ENCODE measurements around the gene LLPH.
A peak's percentile ranks its signal among the peaks of the same experiment; 100 is the strongest.
"Not testable (repeated sequence)": the region's sequence is repeated elsewhere in the genome, so short reads cannot be mapped to it uniquely, and the experiment has no call there.

The LLPH gene

DNA sequence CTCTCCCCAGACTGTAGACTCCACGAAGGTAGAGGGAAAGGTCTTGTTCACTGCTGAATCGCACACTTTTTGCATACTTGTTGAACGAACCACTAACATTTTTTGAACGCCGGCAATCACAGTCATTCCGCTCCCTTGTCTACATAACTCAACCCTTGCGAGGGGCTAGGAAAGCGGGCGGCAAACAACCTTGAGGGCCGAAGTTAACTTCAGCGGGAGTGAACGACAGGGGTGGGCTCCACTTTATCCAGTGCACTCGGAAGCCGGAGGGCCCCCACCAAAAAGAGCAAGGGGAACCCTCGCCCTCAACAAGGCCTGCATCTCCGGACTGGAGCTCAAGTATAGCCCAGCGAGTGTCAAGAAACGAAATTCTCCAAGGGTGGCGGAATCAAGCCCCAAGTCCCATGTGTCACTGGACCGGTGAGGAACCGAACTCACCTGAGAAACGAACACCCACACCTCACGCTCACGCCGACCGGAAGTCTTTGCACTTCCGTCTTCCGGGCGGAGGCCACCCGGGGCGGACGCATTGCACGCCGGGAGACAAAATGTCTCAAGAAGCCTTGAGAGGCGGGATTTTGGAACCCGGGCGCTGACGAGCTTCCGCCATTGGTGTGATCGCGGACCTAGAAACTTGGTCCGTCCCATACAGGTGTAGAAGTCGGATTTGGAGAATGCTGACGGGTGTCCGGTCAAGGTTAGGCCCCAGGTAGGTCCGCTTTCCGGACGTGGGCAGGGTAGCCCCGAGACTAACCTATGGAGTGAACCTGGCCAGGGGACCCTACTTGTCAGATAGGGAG, at the start of gene LLPH:
Gene LLPH, minus strand, starts transcription at position 484 of the 800 bp plus-strand sequence. CDS start 1,644 bp downstream, outside the sequence.
- DNase-seq (ENCODE audit: low read depth) = peak; percentile 77

GRCh38 chr12:66176105-66176900, 45.8 kb upstream of the LLPH start:
- DNase-seq (ENCODE audit: low read depth) = no peak

DNA sequence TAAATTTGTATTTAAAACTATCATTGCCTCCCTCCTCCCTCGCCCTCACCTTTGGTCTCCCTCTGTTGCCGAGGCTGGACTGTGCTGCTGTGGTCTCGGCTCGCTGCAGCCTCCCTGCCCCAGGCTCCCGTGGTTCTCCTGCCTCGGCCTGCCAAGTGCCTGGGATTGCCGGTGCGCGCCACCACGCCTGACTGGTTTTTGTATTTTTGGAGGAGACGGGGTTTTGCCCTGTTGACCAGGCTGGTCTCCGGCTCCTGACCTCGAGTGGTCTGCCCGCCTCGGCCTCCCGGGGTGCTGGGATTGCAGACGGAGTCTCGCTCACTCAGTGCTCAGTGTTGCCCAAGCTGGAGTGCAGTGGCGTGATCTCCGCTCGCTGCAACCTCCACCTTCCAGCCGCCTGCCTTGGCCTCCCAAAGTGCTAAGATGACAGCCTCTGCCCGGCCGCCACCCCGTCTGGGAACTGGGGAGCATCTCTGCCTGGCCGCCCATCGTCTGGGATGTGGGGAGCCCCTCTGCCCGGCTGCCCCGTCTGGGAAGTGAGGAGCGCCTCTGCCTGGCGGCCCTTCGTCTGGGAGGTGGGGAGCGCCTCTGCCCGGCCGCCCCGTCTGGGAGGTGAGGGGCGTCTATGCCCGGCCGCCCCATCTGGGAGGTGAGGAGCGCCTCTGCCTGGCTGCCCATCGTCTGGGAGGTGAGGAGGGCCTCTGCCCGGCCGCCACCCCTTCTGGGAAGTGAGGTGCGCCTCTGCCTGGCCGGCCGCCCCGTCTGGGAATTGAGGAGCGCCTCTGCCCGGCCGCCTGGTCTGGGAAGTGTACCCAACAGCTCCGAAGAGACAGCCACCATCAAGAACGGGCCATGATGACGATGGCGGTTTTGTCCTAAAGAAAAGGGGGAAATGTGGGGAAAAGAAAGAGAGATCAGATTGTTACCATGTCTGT, 44.1 kb upstream of the LLPH start:
- not testable (repeated sequence) for DNase-seq (ENCODE audit: low read depth)

- no peak for DNase-seq (ENCODE audit: low read depth)
Measured at GRCh38 chr12:66170606-66171005, 40.1 kb upstream of the LLPH start.

GRCh38 chr12:66169221-66170170, 38.9 kb upstream of the LLPH start, which contains the start of gene TMBIM4:
Gene TMBIM4, minus strand, starts transcription at chr12:66169996. Its CDS starts 45 bp downstream, at chr12:66169951.
- DNase-seq (ENCODE audit: low read depth) = peak; percentile 77

DNA sequence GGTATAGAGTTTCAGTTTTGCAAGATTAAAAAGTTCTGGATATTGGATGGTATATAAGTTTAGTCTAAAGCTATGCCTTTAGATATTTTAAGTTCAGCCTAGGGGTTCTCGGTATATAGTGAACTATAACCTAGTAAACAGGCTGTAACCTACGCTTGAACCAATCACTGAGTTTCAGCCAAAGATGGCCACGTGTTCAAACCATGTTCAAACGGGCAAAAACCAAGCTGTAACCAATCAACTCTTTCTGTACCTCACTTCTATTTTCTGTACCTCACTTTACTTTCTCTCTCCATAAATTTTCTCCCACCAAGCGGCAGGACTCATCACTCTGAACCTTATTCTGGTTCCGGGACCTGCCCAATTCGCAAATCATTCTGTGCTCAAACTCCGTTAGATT, 37.9 kb upstream of the LLPH start:
- DNase-seq (ENCODE audit: low read depth) = no peak

- no peak for DNase-seq (ENCODE audit: low read depth)
Measured at GRCh38 chr12:66166561-66166960, 36.0 kb upstream of the LLPH start.

DNA sequence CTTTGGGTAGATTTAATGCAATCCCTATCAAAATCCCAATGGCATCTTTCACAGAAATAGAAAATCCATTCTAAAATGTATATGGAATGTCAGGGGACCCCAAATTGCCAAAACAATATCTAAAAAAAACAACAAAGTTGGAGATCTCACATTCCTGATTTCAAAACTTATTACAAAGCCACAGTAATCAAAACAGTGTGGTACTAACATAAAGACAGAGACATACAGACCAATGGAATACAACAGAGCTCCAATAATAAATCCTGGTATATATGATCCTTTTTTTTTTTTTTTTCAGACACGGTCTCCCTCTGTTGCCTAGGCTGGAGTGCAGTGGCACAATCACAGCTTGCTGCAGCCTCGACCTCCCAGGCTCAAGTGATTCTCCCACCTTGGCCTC, 34.6 kb upstream of the LLPH start:
- DNase-seq (ENCODE audit: low read depth) = no peak

DNA sequence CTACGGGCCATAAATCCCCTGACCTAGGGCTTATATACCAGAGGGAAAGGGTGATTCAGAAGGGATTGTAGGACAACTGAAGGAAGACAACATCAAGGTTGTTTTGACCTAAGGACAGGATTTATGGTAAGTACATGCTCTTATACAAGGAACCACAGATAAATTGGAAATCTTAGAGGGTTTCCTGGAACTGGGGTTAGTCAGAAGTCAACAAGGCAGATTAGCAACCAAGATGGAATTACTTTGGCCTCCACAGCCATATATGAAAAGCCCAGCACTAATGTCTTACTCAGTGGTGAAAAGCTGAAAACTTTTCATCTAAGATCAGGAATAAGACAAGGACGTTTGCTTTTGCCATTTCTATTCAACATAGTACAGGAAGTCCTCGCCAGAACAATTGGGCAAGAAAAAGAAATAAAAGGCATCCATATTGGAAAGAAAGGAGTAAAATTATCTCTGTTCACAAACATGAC, 33.8 kb upstream of the LLPH start:
- DNase-seq (ENCODE audit: low read depth) = no peak

DNA sequence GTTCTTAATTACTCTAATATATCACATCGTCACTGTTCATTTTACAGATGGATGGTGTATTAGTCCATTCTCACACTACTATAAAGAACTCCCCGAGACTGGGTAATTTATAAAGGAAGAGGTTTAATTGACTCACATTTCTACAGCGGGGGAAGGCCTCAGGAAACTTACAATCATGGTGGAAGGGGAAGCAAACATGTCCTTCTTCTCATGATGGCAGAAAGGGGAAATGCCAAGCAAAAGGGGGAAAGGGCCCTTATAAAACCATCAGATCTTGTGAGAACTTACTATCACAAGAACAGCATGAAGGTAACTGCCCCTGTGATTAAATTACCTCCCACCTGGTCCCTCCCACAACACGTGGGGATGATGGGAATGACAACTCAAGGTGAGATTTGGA, 32.7 kb upstream of the LLPH start:
- no peak for DNase-seq (ENCODE audit: low read depth)

DNA sequence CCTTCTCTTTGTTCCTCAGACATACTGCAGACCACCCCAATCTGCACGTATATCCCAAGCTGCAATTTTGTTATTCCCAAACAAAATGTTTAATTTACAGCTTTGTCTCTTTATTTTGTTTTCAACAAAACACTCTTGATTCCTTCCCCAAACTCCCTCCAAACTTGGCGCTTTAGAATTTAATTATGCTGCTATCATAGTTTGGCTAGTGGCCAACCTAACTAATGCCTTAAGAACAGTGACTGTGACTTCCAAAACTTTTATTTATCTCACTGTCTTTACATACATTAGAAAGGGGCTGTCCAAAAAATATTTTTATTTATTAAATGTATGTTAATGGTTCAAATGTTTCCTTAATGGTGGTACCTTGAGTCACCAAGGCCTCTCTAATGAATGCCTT, 32.2 kb upstream of the LLPH start:
- DNase-seq (ENCODE audit: low read depth) = no peak

DNA sequence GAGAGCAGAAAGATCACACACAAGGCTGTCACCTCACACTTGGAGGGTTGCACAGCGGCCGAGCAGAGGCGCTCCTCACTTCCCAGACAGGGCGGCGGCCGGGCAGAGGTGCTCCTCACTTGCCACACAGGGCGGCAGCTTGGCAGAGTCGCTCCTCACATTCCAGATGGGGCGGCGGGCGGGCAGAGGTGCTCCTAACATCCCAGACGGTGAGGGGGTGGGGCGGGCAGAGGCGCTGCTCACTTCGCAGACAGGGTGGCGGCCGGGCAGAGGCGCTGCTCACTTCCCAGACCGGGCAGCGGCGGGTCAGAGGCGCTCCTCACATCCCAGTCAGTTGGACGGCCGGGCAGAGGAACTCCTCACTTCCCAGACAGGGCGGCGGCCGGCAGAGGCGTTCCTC, 30.2 kb upstream of the LLPH start:
- DNase-seq (ENCODE audit: low read depth) = no peak

DNA sequence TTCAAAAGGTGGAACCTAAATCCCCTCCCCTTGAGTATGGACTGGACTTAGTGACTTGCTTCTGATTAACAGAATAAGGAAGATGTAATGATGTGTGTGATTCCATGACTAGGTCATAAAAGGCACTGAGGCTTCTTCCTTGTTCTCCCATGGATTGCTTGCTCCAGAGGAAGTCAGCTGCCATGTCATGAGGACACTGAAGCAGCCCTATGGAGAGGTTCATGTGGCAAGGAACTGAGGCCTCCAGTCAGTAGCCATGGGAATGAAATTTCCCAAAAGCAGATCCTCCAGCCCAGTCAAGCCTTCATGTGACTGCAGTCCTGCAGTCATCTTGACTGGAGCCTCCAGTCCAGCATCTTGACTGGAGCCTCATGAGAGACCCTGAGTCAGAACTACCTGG, 28.6 kb upstream of the LLPH start:
- DNase-seq (ENCODE audit: low read depth) = no peak

DNA sequence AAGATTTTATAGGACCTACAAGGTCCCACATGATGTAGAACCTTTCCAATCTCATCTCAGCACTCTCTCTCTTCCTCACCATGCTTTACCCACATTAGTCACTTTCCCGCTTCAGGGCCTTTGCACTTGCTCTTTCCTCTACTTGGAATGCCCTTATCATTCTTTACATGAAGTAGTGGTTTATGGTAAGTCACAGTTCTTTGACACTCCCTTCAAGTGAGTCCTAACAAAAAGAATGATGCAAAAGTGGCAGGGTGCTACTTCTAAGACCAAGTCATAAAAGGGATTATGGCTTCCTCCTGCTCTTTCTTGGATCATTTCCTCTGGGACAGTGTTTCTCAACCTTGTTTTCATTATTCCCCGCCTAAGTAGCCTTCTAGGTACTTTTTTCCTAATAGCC, 26.1 kb upstream of the LLPH start:
- DNase-seq (ENCODE audit: low read depth) = no peak

GRCh38 chr12:66154776-66155175, 24.2 kb upstream of the LLPH start:
- DNase-seq (ENCODE audit: low read depth) = no peak

GRCh38 chr12:66152732-66153131, 22.2 kb upstream of the LLPH start:
- no peak for DNase-seq (ENCODE audit: low read depth)

- no peak for DNase-seq (ENCODE audit: low read depth)
Measured at GRCh38 chr12:66149702-66150398, 19.3 kb upstream of the LLPH start.

DNA sequence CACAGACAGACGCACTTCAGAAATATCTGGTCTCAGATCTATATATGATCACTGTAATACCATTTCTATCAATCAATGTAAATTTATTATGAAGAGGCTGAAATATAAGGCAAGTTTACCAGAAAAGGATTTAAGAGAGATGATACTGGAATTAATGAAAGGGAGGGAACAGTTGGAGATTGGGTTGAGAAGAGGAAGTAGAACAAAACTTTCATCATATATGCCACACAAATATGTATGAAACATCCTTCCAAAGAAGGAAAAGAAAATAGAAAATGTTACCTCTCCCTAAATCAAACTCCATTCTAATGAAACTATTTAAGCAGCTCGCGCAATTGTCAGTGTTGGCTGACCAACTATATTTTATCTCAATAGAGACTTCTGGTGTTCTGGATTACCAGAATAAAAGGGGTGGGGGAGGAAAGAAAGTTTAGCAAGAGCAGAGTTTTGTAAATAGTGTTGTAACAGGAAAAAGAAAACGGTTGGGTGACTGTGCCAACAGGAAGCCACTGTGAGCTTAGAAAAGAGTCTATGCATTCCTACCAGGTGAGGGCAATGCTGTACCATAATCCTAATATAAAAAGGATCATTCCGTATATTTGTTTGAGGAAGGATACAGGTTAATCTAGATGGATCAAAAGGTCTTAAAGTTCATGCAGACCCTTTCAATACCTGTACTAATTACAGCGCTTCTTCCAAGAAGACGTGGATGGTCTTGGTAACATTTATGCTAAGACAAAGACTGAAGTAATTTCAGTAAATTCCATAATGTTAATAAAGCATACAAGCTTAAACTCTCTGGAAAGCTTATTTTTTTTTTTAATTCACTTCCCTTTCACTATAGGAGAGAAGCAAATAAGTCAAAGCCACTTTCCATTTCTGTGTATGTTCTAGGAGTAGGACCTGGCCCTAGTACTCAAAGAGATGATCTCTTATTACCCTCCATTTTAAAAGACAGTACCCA, 14.5 kb upstream of the LLPH start:
- DNase-seq (ENCODE audit: low read depth) = no peak

DNA sequence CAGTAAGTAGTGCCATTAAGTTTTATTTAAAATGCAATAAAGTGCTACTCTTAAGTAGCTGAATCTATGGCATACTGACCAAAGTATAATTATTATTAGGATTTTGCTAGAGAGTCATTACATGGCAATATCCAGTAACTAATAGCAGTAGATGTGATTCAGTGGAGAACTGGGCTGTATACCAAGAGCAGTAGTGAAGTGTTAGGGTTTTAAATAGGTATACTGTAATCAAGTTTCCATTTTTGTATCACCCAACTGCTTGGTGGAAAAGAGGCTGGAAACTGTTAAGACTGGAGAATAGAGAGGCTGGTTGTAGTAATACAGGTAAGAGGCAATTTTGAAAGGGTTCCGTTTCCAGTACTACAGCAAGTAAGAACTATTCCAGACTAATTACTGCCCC, 13.3 kb upstream of the LLPH start:
- DNase-seq (ENCODE audit: low read depth) = no peak
